GM12874 (cell line): ENCODE data around the gene CETN3.

Experiments
- CTCF ChIP-seq: IDR thresholded peaks from 2 replicates; pipeline ENCODE4 v1.5.1; 2011; ENCODE audit warnings: low read depth, mild to moderate bottlenecking, control low read depth, low read length, moderate library complexity; ENCODE audit not compliant: insufficient read depth

CETN3 gene

GRCh38 chr5:90409318-90410177 is at the start of gene CETN3:
Gene CETN3 (minus strand): TSS chr5:90409756. CDS start chr5:90409661, 95 bp downstream.
- TF ChIP-seq CTCF, result no peak

GRCh38 chr5:90446961-90447360 is 37.4 kb upstream of the CETN3 start:
- no peak for TF ChIP-seq CTCF

GRCh38 chr5:90440644-90441043 is 31.1 kb upstream of the CETN3 start:
- TF ChIP-seq CTCF, result no peak

- no peak for TF ChIP-seq CTCF
Observed at GRCh38 chr5:90438100-90438499, 28.5 kb upstream of the CETN3 start.

- no peak for TF ChIP-seq CTCF
Observed at GRCh38 chr5:90437663-90438062, 28.1 kb upstream of the CETN3 start.

GRCh38 chr5:90434116-90434714 is 24.7 kb upstream of the CETN3 start:
- peak; percentile 64 for TF ChIP-seq CTCF

GRCh38 chr5:90424245-90424644 is 14.7 kb upstream of the CETN3 start:
- no peak for TF ChIP-seq CTCF
